ENCODE data around the gene KIF12.

The KIF12 gene

DNA sequence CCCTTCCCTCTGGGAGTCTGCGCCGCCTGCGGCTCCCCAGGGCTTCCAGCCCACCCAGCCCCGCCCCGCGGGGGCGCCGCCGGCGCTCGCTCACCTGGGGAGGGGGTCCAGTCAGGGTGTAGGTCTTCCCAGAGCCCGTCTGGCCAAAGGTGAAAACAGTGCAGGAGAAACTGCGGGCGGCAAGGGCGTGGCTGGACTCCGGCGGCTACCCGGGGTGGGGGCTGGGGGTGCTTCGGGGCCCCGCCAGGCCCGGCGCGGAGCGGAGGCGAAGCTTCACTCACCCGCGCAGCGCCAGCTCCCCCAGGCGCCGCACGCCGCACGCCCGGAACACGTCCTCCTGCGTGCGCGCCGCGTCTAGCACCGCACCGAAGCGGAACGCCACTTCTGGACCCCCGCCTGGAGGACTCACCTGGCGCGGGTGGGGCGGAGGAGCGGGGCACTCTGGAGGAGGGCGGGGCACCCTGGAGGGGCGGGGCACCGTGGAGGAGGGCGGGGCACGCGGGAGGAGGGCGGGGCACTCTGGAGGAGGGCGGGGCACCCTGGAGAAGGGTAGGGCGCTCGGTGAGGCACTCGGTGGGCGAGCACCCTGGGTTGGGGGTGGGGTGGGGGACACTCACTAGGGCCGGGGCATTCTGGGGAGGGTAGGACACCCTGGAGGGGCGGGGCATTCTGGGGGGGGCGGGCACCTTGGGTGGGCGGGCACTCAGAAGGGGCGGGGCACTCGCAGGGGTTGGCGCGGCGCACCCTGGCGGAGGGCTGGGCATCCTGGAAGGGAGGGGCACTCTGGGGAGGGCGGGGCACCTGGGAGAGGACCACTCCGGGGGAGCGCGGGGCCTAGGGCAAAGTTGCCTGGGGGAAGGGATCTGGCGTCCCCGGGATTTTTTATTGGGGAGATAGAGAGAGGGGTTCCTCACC lies 814 bp downstream of the KIF12 start:
- no peak overlapping the region for H3K9ac ChIP-seq
- TF ChIP-seq, protein P1, sequence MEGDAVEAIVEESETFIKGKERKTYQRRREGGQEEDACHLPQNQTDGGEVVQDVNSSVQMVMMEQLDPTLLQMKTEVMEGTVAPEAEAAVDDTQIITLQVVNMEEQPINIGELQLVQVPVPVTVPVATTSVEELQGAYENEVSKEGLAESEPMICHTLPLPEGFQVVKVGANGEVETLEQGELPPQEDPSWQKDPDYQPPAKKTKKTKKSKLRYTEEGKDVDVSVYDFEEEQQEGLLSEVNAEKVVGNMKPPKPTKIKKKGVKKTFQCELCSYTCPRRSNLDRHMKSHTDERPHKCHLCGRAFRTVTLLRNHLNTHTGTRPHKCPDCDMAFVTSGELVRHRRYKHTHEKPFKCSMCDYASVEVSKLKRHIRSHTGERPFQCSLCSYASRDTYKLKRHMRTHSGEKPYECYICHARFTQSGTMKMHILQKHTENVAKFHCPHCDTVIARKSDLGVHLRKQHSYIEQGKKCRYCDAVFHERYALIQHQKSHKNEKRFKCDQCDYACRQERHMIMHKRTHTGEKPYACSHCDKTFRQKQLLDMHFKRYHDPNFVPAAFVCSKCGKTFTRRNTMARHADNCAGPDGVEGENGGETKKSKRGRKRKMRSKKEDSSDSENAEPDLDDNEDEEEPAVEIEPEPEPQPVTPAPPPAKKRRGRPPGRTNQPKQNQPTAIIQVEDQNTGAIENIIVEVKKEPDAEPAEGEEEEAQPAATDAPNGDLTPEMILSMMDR (IDR thresholded peaks at IDR 0.05) = no peak
- H3K4me1 ChIP-seq = no peaks in the 10 kb centered on the region
- no peaks in the 10 kb centered on the region for H3K27me3 ChIP-seq (ENCODE audit: control insufficient read depth, insufficient read depth, low read length)
- no peaks in the 10 kb centered on the region for H3K9me3 ChIP-seq (ENCODE audit: control insufficient read depth, low read length)
- H3K79me2 ChIP-seq = no peaks in the 10 kb centered on the region
- no peaks in the 10 kb centered on the region for H3K36me3 ChIP-seq (ENCODE audit: control insufficient read depth, insufficient read depth, low read length)
- peak overlapping the region; percentile 7 for H3K4me3 ChIP-seq (ENCODE audit: low read depth, low read length)
- H3K27ac ChIP-seq = no peak overlapping the region
- peak overlapping the region; percentile 49 for H3K4me2 ChIP-seq (ENCODE audit: low read length)
- H2AFZ ChIP-seq = peak overlapping the region; percentile 60

DNA sequence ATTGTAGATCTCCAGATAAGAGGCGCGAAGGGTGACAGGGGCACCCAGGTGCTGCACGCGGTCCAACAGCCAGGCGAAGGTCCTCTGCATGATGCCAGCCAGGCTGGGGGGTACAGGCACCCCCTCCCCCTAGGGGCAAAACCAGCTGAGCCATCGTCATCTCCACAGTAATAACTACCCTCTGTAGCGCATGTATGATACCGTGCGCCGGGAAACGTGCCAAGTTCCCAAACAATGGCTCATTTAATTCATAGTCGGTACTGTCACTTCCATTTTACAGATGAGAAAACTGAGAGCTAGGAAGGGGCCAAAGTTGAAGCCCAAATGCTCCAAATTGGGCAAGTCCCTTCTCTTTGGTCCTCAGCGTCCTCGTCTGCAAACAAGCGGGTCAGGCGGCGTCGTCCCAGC lies 1.5 kb downstream of the KIF12 start:
- H3K27ac ChIP-seq = no peak overlapping the region
- peak overlapping the region; percentile 7 for H3K4me3 ChIP-seq (ENCODE audit: low read depth, low read length)
- H3K9ac ChIP-seq = no peak overlapping the region
- no peaks in the 10 kb centered on the region for H3K4me1 ChIP-seq
- H3K79me2 ChIP-seq = no peaks in the 10 kb centered on the region
- TF ChIP-seq, protein P1 (IDR thresholded peaks at IDR 0.05) = no peak
- no peaks in the 10 kb centered on the region for H3K27me3 ChIP-seq (ENCODE audit: control insufficient read depth, insufficient read depth, low read length)
- no peaks in the 10 kb centered on the region for H3K36me3 ChIP-seq (ENCODE audit: control insufficient read depth, insufficient read depth, low read length)
- H2AFZ ChIP-seq = no peak overlapping the region
- no peaks in the 10 kb centered on the region for H3K9me3 ChIP-seq (ENCODE audit: control insufficient read depth, low read length)
- peak overlapping the region; percentile 49 for H3K4me2 ChIP-seq (ENCODE audit: low read length)

DNA sequence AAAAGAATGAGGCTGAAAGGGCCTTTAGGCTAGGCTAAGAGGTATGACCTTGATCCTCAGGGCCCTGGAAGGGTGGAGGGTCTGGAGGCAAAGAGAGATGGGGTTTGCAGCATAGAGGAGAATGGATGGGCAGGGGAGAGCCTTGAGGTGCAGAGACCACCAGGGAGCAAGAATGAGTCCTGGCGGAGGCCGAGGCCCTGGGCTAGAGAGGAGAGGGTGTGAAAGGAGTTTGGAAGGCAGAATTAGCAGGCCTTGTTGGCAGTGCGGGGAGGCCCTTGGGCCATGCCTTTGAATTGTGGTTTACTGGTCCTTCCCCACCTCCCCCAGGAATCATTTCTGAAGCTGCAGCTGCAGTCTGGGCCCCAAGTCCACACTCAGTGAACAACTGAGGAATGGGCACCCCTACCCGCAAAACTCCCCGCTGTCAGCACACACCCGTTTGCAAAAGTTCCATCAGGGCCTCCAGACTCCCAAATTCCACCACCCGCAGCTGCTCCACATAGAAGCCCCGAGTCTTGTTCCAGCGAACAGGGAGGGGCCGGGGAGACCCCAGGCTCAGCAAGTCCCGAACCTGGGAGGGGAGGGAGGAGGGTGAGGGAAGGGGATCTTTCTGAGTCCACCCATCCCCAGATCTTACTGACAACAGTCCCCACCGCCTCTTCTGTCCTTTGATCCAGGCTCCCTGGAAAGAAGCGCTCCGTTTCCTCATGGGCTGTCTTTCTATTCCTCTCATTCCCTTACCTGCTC lies 2.1 kb downstream of the KIF12 start:
- Histone ChIP-seq H3K4me1 (no peaks in the 10 kb centered on the region), H2AFZ (no peak overlapping the region), H3K79me2 (no peaks in the 10 kb centered on the region), H3K4me3 (ENCODE audit: low read depth, low read length) (no peak overlapping the region), H3K9me3 (ENCODE audit: control insufficient read depth, low read length) (no peaks in the 10 kb centered on the region), H3K4me2 (ENCODE audit: low read length) (no peak overlapping the region), H3K27ac (no peak overlapping the region), H3K27me3 (ENCODE audit: control insufficient read depth, insufficient read depth, low read length) (no peaks in the 10 kb centered on the region), H3K9ac (no peak overlapping the region), H3K36me3 (ENCODE audit: control insufficient read depth, insufficient read depth, low read length) (no peaks in the 10 kb centered on the region)
- TF ChIP-seq, protein P1 (IDR thresholded peaks at IDR 0.05) = no peak

DNA sequence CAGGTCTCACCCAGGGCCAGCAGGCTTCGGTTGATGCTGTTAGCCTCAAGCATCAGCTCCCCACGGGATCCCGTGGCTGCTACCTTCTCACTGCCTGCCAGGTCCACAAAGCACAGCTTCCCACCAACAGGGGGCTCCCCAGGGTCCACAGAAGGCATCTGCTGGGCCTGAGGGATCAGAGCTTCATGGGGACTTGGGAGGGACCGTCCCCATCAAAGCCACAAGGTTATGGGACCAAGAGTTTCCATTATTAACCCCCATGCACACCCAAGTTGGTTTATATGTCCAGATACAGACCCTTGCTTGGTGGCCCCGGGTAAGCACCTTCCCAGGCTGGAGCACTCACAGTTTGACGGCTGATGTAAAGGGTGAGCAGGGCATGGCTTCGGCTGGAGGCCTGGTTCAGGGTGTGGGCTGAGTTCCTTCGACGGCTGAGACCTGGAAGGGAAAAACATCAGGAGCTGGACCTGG lies 3.0 kb downstream of the KIF12 start:
- Histone ChIP-seq H3K9me3 (ENCODE audit: control insufficient read depth, low read length) (no peaks in the 10 kb centered on the region), H3K27me3 (ENCODE audit: control insufficient read depth, insufficient read depth, low read length) (no peaks in the 10 kb centered on the region), H3K4me3 (ENCODE audit: low read depth, low read length) (no peak overlapping the region), H2AFZ (no peak overlapping the region), H3K27ac (no peak overlapping the region), H3K4me1 (no peaks in the 10 kb centered on the region), H3K36me3 (ENCODE audit: control insufficient read depth, insufficient read depth, low read length) (no peaks in the 10 kb centered on the region), H3K4me2 (ENCODE audit: low read length) (no peak overlapping the region), H3K9ac (no peak overlapping the region), H3K79me2 (no peaks in the 10 kb centered on the region)
- TF ChIP-seq, protein P1 (IDR thresholded peaks at IDR 0.05) = no peak
